PC-3 (cell line): ENCODE results near the gene TMUB1. TPM values are rescaled to one million over a fixed set of nuclear protein-coding genes. Genes with fewer than 3 reads are reported as not detected.

Experiments used
- ATAC-seq: fragments of 200-7000 bp; cut with Tn5 transposase; 2 replicates; pipeline ENCODE4 v1.9.1; 2020; ENCODE audit warnings: mild to moderate bottlenecking, moderate library complexity
- BruUV-seq: library from RNA; stranded (reverse); fragments of 400-500 nt; replicated peaks from 2 replicates; lab custom pipeline; 2021; lab: Mats Ljungman, UMichigan
- CTCF ChIA-PET: fragments of 300-600 bp; sonication (Branson Sonifier 250); formaldehyde crosslinking; loops from one replicate; lab custom pipeline; 2022; ENCODE audit warnings: antibody characterized with exemption; lab: Charles Lee
- POLR2A ChIA-PET: fragments of 300-600 bp; sonication (Branson Sonifier 250); formaldehyde crosslinking; loops from one replicate; lab custom pipeline; 2022; ENCODE audit warnings: antibody characterized with exemption; ENCODE audit not compliant: unreplicated experiment; lab: Charles Lee
- DNase-seq: peaks from one replicate; pipeline ENCODE4 v3.0.0-alpha.2; 2015
- H2AFZ ChIP-seq: fragments of 300-600 bp; sonication (generic); 2 replicates; pipeline ENCODE4 v1.6.0; 2016; ENCODE audit warnings: antibody characterized with exemption, low read length
- H3F3A ChIP-seq: fragments of 300-600 bp; sonication (generic); one replicate; pipeline ENCODE4 v1.6.0; 2017; ENCODE audit warnings: antibody characterized with exemption, low read length, control low read depth, mild to moderate bottlenecking; ENCODE audit not compliant: unreplicated experiment
- H3K27ac ChIP-seq: fragments of 300-600 bp; sonication (generic); 2 replicates; pipeline ENCODE4 v1.5.1; 2016; ENCODE audit warnings: mild to moderate bottlenecking, low read length
- H3K27me3 ChIP-seq: fragments of 300-600 bp; sonication (generic); 2 replicates; pipeline ENCODE4 v1.6.1; 2016; ENCODE audit warnings: low read length, mixed read lengths
- H3K36me3 ChIP-seq: fragments of 300-600 bp; sonication (generic); 2 replicates; pipeline ENCODE4 v1.6.1; 2016; ENCODE audit warnings: low read depth, mixed run types, low read length, mixed read lengths
- H3K4me1 ChIP-seq: fragments of 300-600 bp; sonication (generic); 2 replicates; pipeline ENCODE4 v1.5.1; 2016; ENCODE audit warnings: low read length; ENCODE audit not compliant: insufficient read depth
- H3K4me2 ChIP-seq: fragments of 300-600 bp; sonication (generic); 2 replicates; pipeline ENCODE4 v1.6.0; 2016; ENCODE audit warnings: low read length
- H3K4me3 ChIP-seq: fragments of 300-600 bp; sonication (generic); 2 replicates; pipeline ENCODE4 v1.5.1; 2016; ENCODE audit warnings: mild to moderate bottlenecking, low read length, mixed read lengths
- H3K79me2 ChIP-seq: fragments of 300-600 bp; sonication (generic); 2 replicates; pipeline ENCODE4 v1.6.1; 2017; ENCODE audit warnings: low read length, mixed read lengths
- H3K9ac ChIP-seq: fragments of 300-600 bp; sonication (generic); 2 replicates; pipeline ENCODE4 v1.6.0; 2016; ENCODE audit warnings: mild to moderate bottlenecking, low read length
- H3K9me2 ChIP-seq: fragments of 300-600 bp; sonication (generic); replicated peaks from 2 replicates; pipeline ENCODE4 v1.6.1; 2016; ENCODE audit warnings: mixed run types, low read length, mixed read lengths
- H3K9me3 ChIP-seq: fragments of 300-600 bp; sonication (generic); 2 replicates; pipeline ENCODE4 v1.6.1; 2016; ENCODE audit warnings: low read length, mixed read lengths
- H4K20me1 ChIP-seq: fragments of 300-600 bp; sonication (generic); 2 replicates; pipeline ENCODE4 v1.6.1; 2016; ENCODE audit warnings: low read length, mixed read lengths
- EZH2 ChIP-seq: fragments of 300-600 bp; sonication (generic); IDR thresholded peaks from one replicate; pipeline ENCODE4 v1.6.1; 2017; ENCODE audit warnings: antibody characterized with exemption, mild to moderate bottlenecking, low read length; ENCODE audit not compliant: unreplicated experiment
- EZH2phosphoT487 ChIP-seq: fragments of 300-600 bp; sonication (generic); IDR thresholded peaks from 2 replicates; pipeline ENCODE4 v1.6.1; 2018; ENCODE audit warnings: mild to moderate bottlenecking, antibody characterized with exemption, low read length, borderline replicate concordance
- intact Hi-C: fragments of 100-400 bp; cut with micrococcal nuclease; formaldehyde crosslinking; loops from 2 replicates; pipeline ENCODE4 v1.9.0; 2023
- total RNA-seq: library from RNA; depleted of rRNA; stranded (reverse); fragments of >200 nt; gene quantifications from 2 replicates; pipeline ENCODE4 v1.2.3, GENCODE V29; 2014
- TF ChIP-seq, protein P1 (sequence below): fragments of 300-600 bp; sonication (generic); conservative IDR thresholded peaks from 2 replicates; pipeline ENCODE4 v1.5.1; 2017; ENCODE audit warnings: antibody characterized with exemption, low read depth, mild to moderate bottlenecking, low read length

TMUB1 gene
- total RNA-seq, 1 experiment from 2014 or later, result 52.1 TPM

DNA sequence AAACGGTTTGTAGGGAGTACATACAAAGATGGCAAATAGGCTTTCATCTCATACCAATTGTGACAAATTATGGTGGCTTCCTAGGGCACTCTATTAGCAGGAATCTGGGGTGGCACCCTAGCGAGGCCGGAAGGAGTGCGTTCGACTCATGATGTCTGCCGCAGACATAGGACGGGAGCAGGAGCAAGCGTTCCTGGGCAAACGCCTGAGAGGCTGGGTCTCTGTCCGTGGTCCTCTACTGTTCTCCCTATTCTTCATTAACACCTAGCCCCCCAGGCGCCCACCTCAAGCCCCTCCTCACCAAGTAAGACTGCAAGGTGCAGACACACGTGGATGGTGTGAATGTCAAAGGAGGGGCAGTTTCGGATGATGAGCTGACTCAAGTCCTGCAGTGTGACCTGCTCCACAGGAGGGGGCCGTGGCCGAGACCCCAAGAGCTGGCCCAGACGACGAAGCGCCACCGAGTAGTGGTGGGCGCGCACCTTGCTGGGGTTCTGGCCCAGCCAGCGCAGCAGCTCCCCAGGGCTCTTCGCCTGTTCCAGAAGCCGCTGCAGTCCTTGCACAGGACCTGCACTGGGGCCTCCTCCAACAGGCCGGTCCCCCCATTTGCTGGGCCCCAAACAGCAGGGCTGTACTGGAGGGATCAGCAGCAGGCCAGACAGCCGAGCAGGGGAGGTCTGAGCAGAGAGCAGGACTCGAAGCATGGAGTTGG, 3.9 kb downstream of the TMUB1 start:
- POLR2A ChIA-PET, result no interaction called here
- TF ChIP-seq, protein P1, sequence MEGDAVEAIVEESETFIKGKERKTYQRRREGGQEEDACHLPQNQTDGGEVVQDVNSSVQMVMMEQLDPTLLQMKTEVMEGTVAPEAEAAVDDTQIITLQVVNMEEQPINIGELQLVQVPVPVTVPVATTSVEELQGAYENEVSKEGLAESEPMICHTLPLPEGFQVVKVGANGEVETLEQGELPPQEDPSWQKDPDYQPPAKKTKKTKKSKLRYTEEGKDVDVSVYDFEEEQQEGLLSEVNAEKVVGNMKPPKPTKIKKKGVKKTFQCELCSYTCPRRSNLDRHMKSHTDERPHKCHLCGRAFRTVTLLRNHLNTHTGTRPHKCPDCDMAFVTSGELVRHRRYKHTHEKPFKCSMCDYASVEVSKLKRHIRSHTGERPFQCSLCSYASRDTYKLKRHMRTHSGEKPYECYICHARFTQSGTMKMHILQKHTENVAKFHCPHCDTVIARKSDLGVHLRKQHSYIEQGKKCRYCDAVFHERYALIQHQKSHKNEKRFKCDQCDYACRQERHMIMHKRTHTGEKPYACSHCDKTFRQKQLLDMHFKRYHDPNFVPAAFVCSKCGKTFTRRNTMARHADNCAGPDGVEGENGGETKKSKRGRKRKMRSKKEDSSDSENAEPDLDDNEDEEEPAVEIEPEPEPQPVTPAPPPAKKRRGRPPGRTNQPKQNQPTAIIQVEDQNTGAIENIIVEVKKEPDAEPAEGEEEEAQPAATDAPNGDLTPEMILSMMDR, result no peak
- no peak for TF ChIP-seq EZH2phosphoT487
- TF ChIP-seq EZH2, result no peak
- DNase-seq (no peak), ATAC-seq (no peak)
- peak overlapping the region; percentile 95 for H3K4me2 ChIP-seq
- H3K9me2 ChIP-seq, result no peaks in the 10 kb centered on the region
- no peaks in the 10 kb centered on the region for H3F3A ChIP-seq
- H3K27ac ChIP-seq, result no peak overlapping the region
- BruUV-seq, result no TSS peak
- CTCF ChIA-PET, result no interaction called here
- H3K79me2 ChIP-seq, result peaks cover 41% of the 10 kb centered on the region
- H3K36me3 ChIP-seq, result peaks cover 3% of the 10 kb centered on the region; the same call in 1 of the 2 replicates
- intact Hi-C loops, result loop anchor here (5.0 kb wide), 1 partner anchor 33 kb away; no protein-coding TSS in a partner anchor
- peak overlapping the region; percentile 98 for H3K9ac ChIP-seq
- H3K4me3 ChIP-seq, result peak overlapping the region; percentile 91
- H2AFZ ChIP-seq, result no peak overlapping the region
- H3K9me3 ChIP-seq, result no peaks in the 10 kb centered on the region
- peaks cover 31% of the 10 kb centered on the region for H3K4me1 ChIP-seq
- no peaks in the 10 kb centered on the region for H4K20me1 ChIP-seq
- no peaks in the 10 kb centered on the region for H3K27me3 ChIP-seq

DNA sequence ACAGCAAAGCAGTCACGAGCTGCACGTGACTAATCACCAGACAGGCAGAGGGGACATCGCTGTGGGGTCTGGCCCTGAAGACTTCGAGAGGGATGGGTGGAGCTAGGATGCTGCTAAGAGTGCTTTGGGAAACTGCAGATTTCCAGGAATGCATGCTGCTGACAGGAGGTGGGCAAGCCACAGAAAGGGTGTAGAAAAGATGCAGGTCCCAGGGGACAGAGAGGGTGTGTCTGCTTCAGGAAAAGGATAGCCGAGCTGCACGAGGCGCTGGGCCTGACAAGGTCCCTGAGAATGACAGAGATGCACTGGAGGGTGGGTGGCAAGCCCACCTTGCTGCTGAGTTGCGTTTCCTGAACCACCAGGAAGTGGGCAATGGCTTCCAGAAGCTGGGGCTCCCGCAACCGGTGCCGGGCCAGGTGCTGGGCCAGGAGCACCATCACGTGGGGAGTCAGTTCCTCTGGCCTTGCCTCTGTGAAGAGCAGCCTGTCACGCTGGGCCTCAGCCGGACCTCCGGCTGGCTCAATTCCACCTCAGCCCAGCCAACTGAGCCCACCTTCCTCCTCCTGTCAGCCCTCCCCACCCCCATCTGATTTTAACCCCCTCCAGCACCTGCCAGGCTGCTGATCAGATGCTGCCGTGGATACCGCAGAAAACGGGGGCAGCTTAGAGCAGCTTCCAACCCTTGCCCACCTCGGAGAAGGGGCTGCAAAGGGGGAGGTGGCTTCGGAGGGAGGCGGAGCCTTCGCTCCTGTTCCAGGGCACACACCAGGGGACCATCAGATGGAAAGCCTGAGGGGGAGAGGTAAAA, 4.9 kb downstream of the TMUB1 start:
- no peak overlapping the region for H3K9ac ChIP-seq
- H3K4me2 ChIP-seq, result no peak overlapping the region
- ATAC-seq (no peak), DNase-seq (no peak)
- H3K79me2 ChIP-seq, result peaks cover 41% of the 10 kb centered on the region
- no peak overlapping the region for H2AFZ ChIP-seq
- no peaks in the 10 kb centered on the region for H3F3A ChIP-seq
- no peak overlapping the region for H3K4me3 ChIP-seq
- TF ChIP-seq, protein P1, result no peak
- TF ChIP-seq EZH2phosphoT487 (no peak), EZH2 (no peak)
- H3K4me1 ChIP-seq, result peaks cover 27% of the 10 kb centered on the region
- no peaks in the 10 kb centered on the region for H3K9me2 ChIP-seq
- H3K36me3 ChIP-seq, result peaks cover 11% of the 10 kb centered on the region; the same call in 1 of the 2 replicates
- no TSS peak for BruUV-seq
- H4K20me1 ChIP-seq, result no peaks in the 10 kb centered on the region
- H3K9me3 ChIP-seq, result no peaks in the 10 kb centered on the region
- intact Hi-C loops, result loop anchor here (5.0 kb wide), 1 partner anchor 34 kb away; no protein-coding TSS in a partner anchor
- H3K27ac ChIP-seq, result no peak overlapping the region
- POLR2A ChIA-PET, result no interaction called here
- H3K27me3 ChIP-seq, result no peaks in the 10 kb centered on the region
- CTCF ChIA-PET, result no interaction called here
